HUES6 (cell line): ENCODE measurements around the gene VAV2.

Experiments used
- H3K27ac ChIP-seq: 2 replicates; pipeline ENCODE4 v1.7.0; 2013; ENCODE audit warnings: low read depth, mild to moderate bottlenecking, low read length, inconsistent platforms
- H3K27me3 ChIP-seq: 2 replicates; pipeline ENCODE4 v1.6.1; 2013; ENCODE audit warnings: low read length; ENCODE audit not compliant: control insufficient read depth, insufficient read depth
- H3K36me3 ChIP-seq: 2 replicates; pipeline ENCODE4 v1.6.1; 2013; ENCODE audit warnings: low read length; ENCODE audit not compliant: control insufficient read depth, insufficient read depth
- H3K4me1 ChIP-seq: 2 replicates; pipeline ENCODE4 v1.6.1; 2013; ENCODE audit warnings: low read length; ENCODE audit not compliant: control insufficient read depth, insufficient read depth
- H3K4me3 ChIP-seq: 2 replicates; pipeline ENCODE4 v1.5.1; 2013; ENCODE audit warnings: low read depth, low read length
- H3K9ac ChIP-seq: one replicate; pipeline ENCODE4 v1.6.1; 2013; ENCODE audit warnings: mild to moderate bottlenecking, low read length
- H3K9me3 ChIP-seq: 2 replicates; pipeline ENCODE4 v1.6.1; 2013; ENCODE audit warnings: low read depth, low read length; ENCODE audit not compliant: control insufficient read depth, insufficient read depth

Gene VAV2

GRCh38 chr9:133742849-133743444 lies 249.2 kb downstream of the VAV2 start:
- Histone ChIP-seq H3K9me3 (peaks cover 2% of the 10 kb centered on the region; the same call in 1 of the 2 replicates), H3K9ac (no peak overlapping the region), H3K27ac (no peak overlapping the region), H3K4me1 (peaks cover 8% of the 10 kb centered on the region), H3K27me3 (no peaks in the 10 kb centered on the region), H3K36me3 (no peaks in the 10 kb centered on the region), H3K4me3 (no peak overlapping the region)

GRCh38 chr9:133742251-133742650 lies 249.9 kb downstream of the VAV2 start:
- H3K9me3 ChIP-seq, result peaks cover 2% of the 10 kb centered on the region; the same call in 1 of the 2 replicates
- H3K27ac ChIP-seq, result no peak overlapping the region
- peaks cover 15% of the 10 kb centered on the region for H3K4me1 ChIP-seq
- no peaks in the 10 kb centered on the region for H3K36me3 ChIP-seq
- no peak overlapping the region for H3K9ac ChIP-seq
- no peak overlapping the region for H3K4me3 ChIP-seq
- no peaks in the 10 kb centered on the region for H3K27me3 ChIP-seq

GRCh38 chr9:133741716-133742115 lies 250.4 kb downstream of the VAV2 start:
- Histone ChIP-seq H3K27me3 (no peaks in the 10 kb centered on the region), H3K27ac (no peak overlapping the region), H3K9ac (no peak overlapping the region), H3K4me1 (peaks cover 19% of the 10 kb centered on the region), H3K36me3 (no peaks in the 10 kb centered on the region), H3K9me3 (peaks cover 2% of the 10 kb centered on the region; the same call in 1 of the 2 replicates), H3K4me3 (no peak overlapping the region)

GRCh38 chr9:133740911-133741310 lies 251.2 kb downstream of the VAV2 start:
- H3K9me3 ChIP-seq, result peaks cover 2% of the 10 kb centered on the region; the same call in 1 of the 2 replicates
- H3K4me3 ChIP-seq, result no peak overlapping the region
- peaks cover 21% of the 10 kb centered on the region for H3K4me1 ChIP-seq
- H3K27ac ChIP-seq, result no peak overlapping the region
- no peaks in the 10 kb centered on the region for H3K36me3 ChIP-seq
- H3K27me3 ChIP-seq, result no peaks in the 10 kb centered on the region
- no peak overlapping the region for H3K9ac ChIP-seq

GRCh38 chr9:133739408-133740280 lies 252.5 kb downstream of the VAV2 start:
- Histone ChIP-seq H3K9me3 (no peaks in the 10 kb centered on the region), H3K36me3 (no peaks in the 10 kb centered on the region), H3K9ac (no peak overlapping the region), H3K27ac (no peak overlapping the region), H3K27me3 (no peaks in the 10 kb centered on the region), H3K4me3 (no peak overlapping the region), H3K4me1 (peaks cover 31% of the 10 kb centered on the region)

- no peak overlapping the region for H3K27ac ChIP-seq
- no peak overlapping the region for H3K4me3 ChIP-seq
- no peaks in the 10 kb centered on the region for H3K9me3 ChIP-seq
- no peak overlapping the region for H3K9ac ChIP-seq
- H3K4me1 ChIP-seq, result peaks cover 31% of the 10 kb centered on the region
- no peaks in the 10 kb centered on the region for H3K36me3 ChIP-seq
- no peaks in the 10 kb centered on the region for H3K27me3 ChIP-seq
Observed at GRCh38 chr9:133738640-133739225, 253.4 kb downstream of the VAV2 start.

- Histone ChIP-seq H3K36me3 (no peaks in the 10 kb centered on the region), H3K4me3 (peak within 1 kb of the TSS; percentile 47), H3K9me3 (no peaks in the 10 kb centered on the region), H3K9ac (no peak within 1 kb of the TSS), H3K27ac (no peak within 1 kb of the TSS), H3K4me1 (peaks cover 31% of the 10 kb centered on the region), H3K27me3 (no peaks in the 10 kb centered on the region)
Observed at GRCh38 chr9:133737774-133738639, 254.1 kb downstream of the VAV2 start, which contains the start of gene SARDH. TSS of gene SARDH (minus strand) at chr9:133738352. CDS start at chr9:133734173, 4,179 bp downstream.

GRCh38 chr9:133737071-133737773 lies 254.9 kb downstream of the VAV2 start:
- Histone ChIP-seq H3K4me1 (peaks cover 31% of the 10 kb centered on the region), H3K9ac (no peak overlapping the region), H3K27ac (no peak overlapping the region), H3K4me3 (peak overlapping the region; percentile 47), H3K9me3 (no peaks in the 10 kb centered on the region), H3K36me3 (no peaks in the 10 kb centered on the region), H3K27me3 (no peaks in the 10 kb centered on the region)

GRCh38 chr9:133735931-133736330 lies 256.2 kb downstream of the VAV2 start:
- Histone ChIP-seq H3K27me3 (no peaks in the 10 kb centered on the region), H3K4me1 (peaks cover 31% of the 10 kb centered on the region), H3K9ac (no peak overlapping the region), H3K27ac (no peak overlapping the region), H3K4me3 (no peak overlapping the region), H3K36me3 (no peaks in the 10 kb centered on the region), H3K9me3 (no peaks in the 10 kb centered on the region)

GRCh38 chr9:133735415-133735775 lies 256.7 kb downstream of the VAV2 start:
- Histone ChIP-seq H3K4me1 (peaks cover 31% of the 10 kb centered on the region), H3K36me3 (no peaks in the 10 kb centered on the region), H3K9ac (no peak overlapping the region), H3K27ac (no peak overlapping the region), H3K9me3 (no peaks in the 10 kb centered on the region), H3K4me3 (no peak overlapping the region), H3K27me3 (no peaks in the 10 kb centered on the region)
